ENCODE results near the gene SS18. TPM values are rescaled to one million over a fixed set of nuclear protein-coding genes. Genes with fewer than 3 reads are reported as not detected.

The SS18 gene
- total and polyA plus RNA-seq, 2 donors (not counting 1 experiment from before 2014, with no cell fraction given): 62.4 to 114 TPM

GRCh38 chr18:26051843-26052242, 38.6 kb downstream of the SS18 start:
- H3K4me3 Mint-ChIP-seq: no peak overlapping the region
- H3K27me3 ChIP-seq (replicated peaks in 1 of 4; ENCODE audit: control extremely low read depth in 1 of 4, control insufficient read depth in 3 of 4, insufficient read depth in 4 of 4, low read length in 3 of 4): no peaks in the 10 kb centered on the region
- no peak overlapping the region for H3K27ac ChIP-seq (ENCODE audit: low read length in 2 of 2)
- H3K4me2 ChIP-seq (replicated peaks; ENCODE audit: low read depth, low read length, poor library complexity, severe bottlenecking): no peak overlapping the region
- H3K27me3 Mint-ChIP-seq: no peaks in the 10 kb centered on the region
- no peak overlapping the region for H3K4me3 ChIP-seq (ENCODE audit: control extremely low read depth in 1 of 5, extremely low read depth in 1 of 5, insufficient read depth in 1 of 5, low read depth in 2 of 5, low read length in 4 of 5)
- no CpG with 5 or more reads among the region's 1 CpG for WGBS (ENCODE audit: insufficient coverage)
- H3K9me3 ChIP-seq (ENCODE audit: control extremely low read depth in 1 of 3, control insufficient read depth in 2 of 3, insufficient read depth in 1 of 3, low read length in 2 of 3): no peaks in the 10 kb centered on the region
- H3K4me1 Mint-ChIP-seq: peaks cover 11% of the 10 kb centered on the region
- ATAC-seq (ENCODE audit: low read depth): no peak
- H3K9ac ChIP-seq (ENCODE audit: low read length): no peak overlapping the region
- no peak overlapping the region for H2AFZ ChIP-seq (ENCODE audit: insufficient read depth, low read depth, low read length, poor library complexity, severe bottlenecking)
- TF ChIP-seq, protein P1, sequence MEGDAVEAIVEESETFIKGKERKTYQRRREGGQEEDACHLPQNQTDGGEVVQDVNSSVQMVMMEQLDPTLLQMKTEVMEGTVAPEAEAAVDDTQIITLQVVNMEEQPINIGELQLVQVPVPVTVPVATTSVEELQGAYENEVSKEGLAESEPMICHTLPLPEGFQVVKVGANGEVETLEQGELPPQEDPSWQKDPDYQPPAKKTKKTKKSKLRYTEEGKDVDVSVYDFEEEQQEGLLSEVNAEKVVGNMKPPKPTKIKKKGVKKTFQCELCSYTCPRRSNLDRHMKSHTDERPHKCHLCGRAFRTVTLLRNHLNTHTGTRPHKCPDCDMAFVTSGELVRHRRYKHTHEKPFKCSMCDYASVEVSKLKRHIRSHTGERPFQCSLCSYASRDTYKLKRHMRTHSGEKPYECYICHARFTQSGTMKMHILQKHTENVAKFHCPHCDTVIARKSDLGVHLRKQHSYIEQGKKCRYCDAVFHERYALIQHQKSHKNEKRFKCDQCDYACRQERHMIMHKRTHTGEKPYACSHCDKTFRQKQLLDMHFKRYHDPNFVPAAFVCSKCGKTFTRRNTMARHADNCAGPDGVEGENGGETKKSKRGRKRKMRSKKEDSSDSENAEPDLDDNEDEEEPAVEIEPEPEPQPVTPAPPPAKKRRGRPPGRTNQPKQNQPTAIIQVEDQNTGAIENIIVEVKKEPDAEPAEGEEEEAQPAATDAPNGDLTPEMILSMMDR (IDR thresholded peaks at IDR 0.05): no peak
- no peak for TF ChIP-seq EZH2 (IDR thresholded peaks at IDR 0.05; ENCODE audit: borderline replicate concordance, insufficient read depth, low read depth, low read length, poor library complexity, severe bottlenecking)
- H3K9me3 Mint-ChIP-seq (ENCODE audit: insufficient read depth): no peaks in the 10 kb centered on the region
- no peak overlapping the region for H3K27ac Mint-ChIP-seq
- H3K36me3 ChIP-seq (replicated peaks in 1 of 2; ENCODE audit: control extremely low read depth in 1 of 2, control insufficient read depth in 1 of 2, extremely low read depth in 1 of 2, insufficient read depth in 2 of 2, low read length in 1 of 2): peaks cover 4 to 45% of the 10 kb centered on the region in 2 experiments
- no peaks in the 10 kb centered on the region for H4K20me1 ChIP-seq (ENCODE audit: control insufficient read depth, insufficient read depth, low read length, poor library complexity, severe bottlenecking)
- POLR2A ChIA-PET: no interaction called here
- CTCF ChIA-PET: no interaction called here
- peaks cover 4% of the 10 kb centered on the region for H3K79me2 ChIP-seq (ENCODE audit: control insufficient read depth, insufficient read depth, low read length)
- no peak for DNase-seq
- intact Hi-C loops (cut with micrococcal nuclease): no loop called here
- H3K4me1 ChIP-seq (ENCODE audit: control insufficient read depth in 2 of 2, insufficient read depth in 2 of 2, low read length in 2 of 2): peaks cover 6% of the 10 kb centered on the region in 2 donors

DNA sequence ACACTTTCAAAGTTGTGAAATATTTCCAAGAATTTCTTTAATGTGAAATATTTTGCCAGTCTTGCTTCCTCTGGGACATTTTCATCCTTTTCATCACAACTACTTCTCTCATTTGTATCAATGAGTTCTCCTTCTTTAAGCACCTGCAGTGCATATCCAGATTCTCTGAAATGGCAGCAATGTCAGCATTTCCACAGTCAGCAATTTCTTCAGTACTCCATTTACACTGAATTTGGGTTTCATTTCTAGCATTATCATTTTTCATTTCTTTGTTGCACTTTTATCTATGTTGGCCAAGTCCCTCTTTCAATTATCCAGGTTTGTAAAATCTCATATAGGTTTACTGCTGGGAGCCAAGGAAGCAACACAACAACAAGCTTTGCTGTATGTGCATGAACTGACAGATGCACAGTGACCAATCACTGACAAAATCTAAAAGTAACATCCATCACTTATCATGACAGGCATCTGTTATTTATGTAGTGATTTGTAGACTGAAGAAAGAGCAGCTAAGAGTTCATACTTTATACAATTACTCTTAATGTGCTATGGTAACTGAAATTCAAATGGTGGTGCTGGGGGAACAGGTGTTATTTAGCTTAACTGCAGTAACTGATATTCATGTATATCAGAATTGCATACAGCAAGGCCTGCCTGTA, 43.9 kb downstream of the SS18 start:
- POLR2A ChIA-PET: no interaction called here
- H3K4me3 ChIP-seq (ENCODE audit: control extremely low read depth in 1 of 5, extremely low read depth in 1 of 5, insufficient read depth in 1 of 5, low read depth in 2 of 5, low read length in 4 of 5): no peak overlapping the region
- no peaks in the 10 kb centered on the region for H3K27me3 ChIP-seq (replicated peaks in 1 of 4; ENCODE audit: control extremely low read depth in 1 of 4, control insufficient read depth in 3 of 4, insufficient read depth in 4 of 4, low read length in 3 of 4)
- H2AFZ ChIP-seq (ENCODE audit: insufficient read depth, low read depth, low read length, poor library complexity, severe bottlenecking): no peak overlapping the region
- TF ChIP-seq EZH2 (IDR thresholded peaks at IDR 0.05; ENCODE audit: borderline replicate concordance, insufficient read depth, low read depth, low read length, poor library complexity, severe bottlenecking): no peak
- TF ChIP-seq, protein P1 (IDR thresholded peaks at IDR 0.05): no peak
- DNase-seq: no peak
- H3K79me2 ChIP-seq (ENCODE audit: control insufficient read depth, insufficient read depth, low read length): peaks cover 8% of the 10 kb centered on the region
- peaks cover 6% of the 10 kb centered on the region in 2 donors for H3K4me1 ChIP-seq (ENCODE audit: control insufficient read depth in 2 of 2, insufficient read depth in 2 of 2, low read length in 2 of 2)
- H3K9ac ChIP-seq (ENCODE audit: low read length): no peak overlapping the region
- Mint-ChIP-seq H3K9me3 (ENCODE audit: insufficient read depth) (no peaks in the 10 kb centered on the region), H3K4me3 (no peak overlapping the region), H3K27ac (no peak overlapping the region), H3K4me1 (peaks cover 16% of the 10 kb centered on the region), H3K27me3 (no peaks in the 10 kb centered on the region)
- H3K4me2 ChIP-seq (replicated peaks; ENCODE audit: low read depth, low read length, poor library complexity, severe bottlenecking): no peak overlapping the region
- no peaks in the 10 kb centered on the region for H3K9me3 ChIP-seq (ENCODE audit: control extremely low read depth in 1 of 3, control insufficient read depth in 2 of 3, insufficient read depth in 1 of 3, low read length in 2 of 3)
- CTCF ChIA-PET: interaction anchor here (1.1 kb wide), 1 partner anchor 13 kb away, joined by 3 read pairs; no protein-coding TSS in a partner anchor
- H4K20me1 ChIP-seq (ENCODE audit: control insufficient read depth, insufficient read depth, low read length, poor library complexity, severe bottlenecking): peaks cover 3% of the 10 kb centered on the region
- no peak overlapping the region for H3K27ac ChIP-seq (ENCODE audit: low read length in 2 of 2)
- H3K36me3 ChIP-seq (replicated peaks in 1 of 2; ENCODE audit: control extremely low read depth in 1 of 2, control insufficient read depth in 1 of 2, extremely low read depth in 1 of 2, insufficient read depth in 2 of 2, low read length in 1 of 2): peaks cover 1 to 25% of the 10 kb centered on the region in 2 experiments
- intact Hi-C loops (cut with micrococcal nuclease): no loop called here
- no peak for ATAC-seq (ENCODE audit: low read depth)

All from B cell (primary cell).